BE2C (cell line): ENCODE results near the gene KLHL14.

Experiments used
- DNase-seq: peaks from one replicate; pipeline ENCODE4 v3.0.0-alpha.2; 2020
- H3K27me3 ChIP-seq: fragments of 250-450 bp; sonication (Bioruptor Pico); 2 replicates; pipeline ENCODE4 v1.5.1; 2020; ENCODE audit warnings: mild to moderate bottlenecking
- H3K36me3 ChIP-seq: fragments of 250-450 bp; sonication (Bioruptor Pico); 2 replicates; pipeline ENCODE4 v1.5.1; 2020; ENCODE audit warnings: mild to moderate bottlenecking
- H3K4me1 ChIP-seq: fragments of 250-450 bp; sonication (Bioruptor Pico); 2 replicates; pipeline ENCODE4 v1.5.1; 2020
- H3K4me3 ChIP-seq: 2 replicates; pipeline ENCODE4 v1.5.1; 2011; ENCODE audit warnings: low read depth, low read length
- H3K9me3 ChIP-seq: fragments of 250-450 bp; sonication (Bioruptor Pico); 2 replicates; pipeline ENCODE4 v1.5.1; 2020
- CTCF ChIP-seq: IDR thresholded peaks from 2 replicates; pipeline ENCODE4 v1.5.1; 2012; ENCODE audit warnings: mild to moderate bottlenecking, low read depth, low read length

KLHL14 gene

GRCh38 chr18:32735781-32736180, 37.0 kb downstream of the KLHL14 start:
- no peak for TF ChIP-seq CTCF
- Histone ChIP-seq H3K4me1 (no peaks in the 10 kb centered on the region), H3K27me3 (no peaks in the 10 kb centered on the region), H3K4me3 (no peak overlapping the region), H3K36me3 (no peaks in the 10 kb centered on the region), H3K9me3 (no peaks in the 10 kb centered on the region)
- no peak for DNase-seq

DNA sequence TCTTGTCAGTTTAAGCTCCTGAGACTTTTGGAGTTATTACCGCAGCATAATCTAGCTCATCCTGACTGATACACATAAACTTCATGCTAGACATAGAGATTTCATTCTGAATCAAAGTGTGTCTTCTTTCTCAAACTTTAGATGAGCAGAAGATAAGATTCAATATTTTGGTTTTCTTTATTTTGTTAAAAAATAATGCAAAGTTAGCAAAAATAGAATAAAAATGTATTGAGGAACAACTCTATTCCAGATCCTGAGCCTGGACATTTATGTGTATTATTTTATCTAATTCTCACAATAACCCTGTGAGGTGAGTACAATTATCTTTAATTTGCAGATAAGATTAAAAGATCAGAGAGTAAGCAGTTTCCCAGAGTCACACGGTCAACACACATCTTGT, 38.4 kb downstream of the KLHL14 start:
- Histone ChIP-seq H3K36me3 (no peaks in the 10 kb centered on the region), H3K27me3 (no peaks in the 10 kb centered on the region), H3K4me3 (no peak overlapping the region), H3K9me3 (no peaks in the 10 kb centered on the region), H3K4me1 (no peaks in the 10 kb centered on the region)
- no peak for TF ChIP-seq CTCF
- no peak for DNase-seq

- DNase-seq: no peak
- Histone ChIP-seq H3K4me1 (no peaks in the 10 kb centered on the region), H3K9me3 (no peaks in the 10 kb centered on the region), H3K27me3 (no peaks in the 10 kb centered on the region), H3K4me3 (no peak overlapping the region), H3K36me3 (no peaks in the 10 kb centered on the region)
- no peak for TF ChIP-seq CTCF
Observed at GRCh38 chr18:32732165-32732564, 40.7 kb downstream of the KLHL14 start.

DNA sequence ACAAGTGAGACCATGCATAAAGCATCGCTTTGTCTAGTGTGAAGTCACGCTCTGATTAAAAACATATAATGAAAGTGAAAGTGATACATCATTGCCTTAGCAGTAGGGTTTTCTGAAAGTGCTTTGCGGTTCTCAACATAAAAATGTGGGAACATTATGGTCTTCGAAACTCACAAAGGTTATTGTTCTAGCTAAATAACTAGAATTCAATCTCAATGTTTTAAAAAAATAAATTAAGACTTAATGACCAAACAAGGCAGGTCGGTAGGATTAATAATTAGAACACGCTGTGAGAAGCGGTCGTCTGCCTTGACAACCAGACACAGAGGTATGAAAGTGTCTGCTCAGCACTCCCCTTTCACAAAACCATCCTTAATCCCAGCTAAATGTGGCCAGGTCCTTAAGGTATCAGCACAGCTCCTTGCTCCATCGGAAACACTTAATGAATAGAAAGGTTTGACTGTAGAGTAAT, 42.2 kb downstream of the KLHL14 start:
- H3K4me3 ChIP-seq: peak overlapping the region; percentile 49
- no peaks in the 10 kb centered on the region for H3K4me1 ChIP-seq
- no peaks in the 10 kb centered on the region for H3K36me3 ChIP-seq
- no peak for DNase-seq
- no peaks in the 10 kb centered on the region for H3K9me3 ChIP-seq
- H3K27me3 ChIP-seq: no peaks in the 10 kb centered on the region
- no peak for TF ChIP-seq CTCF

- Histone ChIP-seq H3K9me3 (no peaks in the 10 kb centered on the region), H3K4me3 (peak overlapping the region; percentile 49), H3K27me3 (no peaks in the 10 kb centered on the region), H3K4me1 (no peaks in the 10 kb centered on the region), H3K36me3 (no peaks in the 10 kb centered on the region)
- no peak for TF ChIP-seq CTCF
- no peak for DNase-seq
Observed at GRCh38 chr18:32730068-32730467, 42.8 kb downstream of the KLHL14 start.

DNA sequence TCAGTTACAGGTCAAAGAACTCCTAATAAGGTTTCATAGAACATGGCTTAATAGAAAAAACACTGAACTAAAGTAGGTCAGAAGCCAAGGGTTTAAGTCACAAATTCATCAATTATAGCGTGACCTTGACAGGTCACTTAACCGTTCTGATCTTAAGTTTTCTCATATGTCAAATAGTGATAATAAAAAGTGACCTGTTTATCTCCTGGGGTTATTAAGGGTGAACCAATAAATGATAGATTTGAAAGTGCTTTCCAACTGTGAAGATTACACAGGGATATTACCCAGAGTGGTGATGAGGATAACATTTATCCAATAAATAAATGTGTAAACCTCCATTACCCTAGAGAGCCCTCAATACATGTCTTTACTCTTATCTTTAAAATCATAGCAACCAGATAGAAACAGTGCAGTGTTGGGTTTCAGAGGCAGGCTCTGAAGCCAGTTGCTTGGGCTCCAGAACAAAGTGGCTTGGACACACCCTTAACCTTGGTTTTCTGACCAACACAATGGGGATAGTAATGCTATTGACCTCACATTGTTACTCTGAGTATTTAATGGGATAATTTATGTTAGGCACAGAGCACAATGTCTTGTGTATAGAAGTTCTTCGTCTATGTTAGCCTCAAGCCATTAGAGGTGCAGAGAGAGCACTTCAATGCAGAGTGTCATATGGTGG, 48.6 kb downstream of the KLHL14 start:
- Histone ChIP-seq H3K9me3 (no peaks in the 10 kb centered on the region), H3K36me3 (no peaks in the 10 kb centered on the region), H3K4me1 (no peaks in the 10 kb centered on the region), H3K27me3 (no peaks in the 10 kb centered on the region), H3K4me3 (no peak overlapping the region)
- no peak for TF ChIP-seq CTCF
- DNase-seq: no peak
